OCI-LY1 (cell line): Measurements from ENCODE around the gene RAB4A.

Experiments used
- EZH2 ChIP-seq: fragments of 200-600 bp; sonication (generic), shearing (Covaris generic); IDR thresholded peaks from 2 replicates; pipeline ENCODE4 v1.8.0; 2017; ENCODE audit warnings: borderline replicate concordance, mixed run types, mild to moderate bottlenecking, antibody characterized with exemption, low read length, moderate library complexity, mixed read lengths
- TF ChIP-seq, protein P1 (sequence below): fragments of 200-600 bp; sonication (generic), shearing (Covaris generic); IDR thresholded peaks from 2 replicates; pipeline ENCODE4 v1.5.1; 2017; ENCODE audit warnings: mild to moderate bottlenecking, antibody characterized with exemption, low read length, moderate library complexity, mixed read lengths

DNA sequence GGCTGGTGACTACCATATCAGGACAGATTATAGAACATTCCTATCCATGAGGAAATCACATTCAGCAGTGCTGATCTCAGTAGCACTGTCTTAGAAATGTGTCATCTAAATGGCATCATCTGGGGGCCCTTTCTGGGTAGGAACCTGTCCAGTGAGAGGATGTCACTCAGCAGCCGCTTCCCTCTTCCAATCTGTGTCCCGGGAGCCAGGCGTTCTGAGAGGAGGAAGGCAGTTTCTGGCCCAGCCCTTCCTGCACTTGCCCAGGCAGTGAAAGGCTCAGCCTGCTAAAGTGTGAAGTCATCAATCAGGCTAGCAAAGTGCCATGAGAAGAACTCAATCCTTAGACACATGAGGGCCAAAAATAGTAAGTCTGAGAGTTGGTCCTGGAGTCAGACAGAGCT is 25.6 kb downstream of the RAB4A start:
- TF ChIP-seq, protein P1, sequence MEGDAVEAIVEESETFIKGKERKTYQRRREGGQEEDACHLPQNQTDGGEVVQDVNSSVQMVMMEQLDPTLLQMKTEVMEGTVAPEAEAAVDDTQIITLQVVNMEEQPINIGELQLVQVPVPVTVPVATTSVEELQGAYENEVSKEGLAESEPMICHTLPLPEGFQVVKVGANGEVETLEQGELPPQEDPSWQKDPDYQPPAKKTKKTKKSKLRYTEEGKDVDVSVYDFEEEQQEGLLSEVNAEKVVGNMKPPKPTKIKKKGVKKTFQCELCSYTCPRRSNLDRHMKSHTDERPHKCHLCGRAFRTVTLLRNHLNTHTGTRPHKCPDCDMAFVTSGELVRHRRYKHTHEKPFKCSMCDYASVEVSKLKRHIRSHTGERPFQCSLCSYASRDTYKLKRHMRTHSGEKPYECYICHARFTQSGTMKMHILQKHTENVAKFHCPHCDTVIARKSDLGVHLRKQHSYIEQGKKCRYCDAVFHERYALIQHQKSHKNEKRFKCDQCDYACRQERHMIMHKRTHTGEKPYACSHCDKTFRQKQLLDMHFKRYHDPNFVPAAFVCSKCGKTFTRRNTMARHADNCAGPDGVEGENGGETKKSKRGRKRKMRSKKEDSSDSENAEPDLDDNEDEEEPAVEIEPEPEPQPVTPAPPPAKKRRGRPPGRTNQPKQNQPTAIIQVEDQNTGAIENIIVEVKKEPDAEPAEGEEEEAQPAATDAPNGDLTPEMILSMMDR: no peak
- no peak for TF ChIP-seq EZH2
